Choroid plexus epithelial cell (primary cell): ENCODE results near the gene DPH6.

Experiments used
- DNase-seq: peaks from one replicate; pipeline ENCODE4 v3.0.0-alpha.2; 2010; ENCODE audit warnings: low read depth
- H3K4me3 ChIP-seq: 2 replicates; pipeline ENCODE4 v1.5.1; 2011; ENCODE audit warnings: low read depth, mild to moderate bottlenecking, control low read depth, low read length, moderate library complexity
- CTCF ChIP-seq: conservative IDR thresholded peaks from 2 replicates; pipeline ENCODE4 v1.5.1; 2011; ENCODE audit warnings: low read depth, mild to moderate bottlenecking, control low read depth, inconsistent platforms, low read length, moderate library complexity

The DPH6 gene

GRCh38 chr15:35491173-35491572 is 54.8 kb downstream of the DPH6 start:
- DNase-seq: no peak
- TF ChIP-seq CTCF: no peak

DNA sequence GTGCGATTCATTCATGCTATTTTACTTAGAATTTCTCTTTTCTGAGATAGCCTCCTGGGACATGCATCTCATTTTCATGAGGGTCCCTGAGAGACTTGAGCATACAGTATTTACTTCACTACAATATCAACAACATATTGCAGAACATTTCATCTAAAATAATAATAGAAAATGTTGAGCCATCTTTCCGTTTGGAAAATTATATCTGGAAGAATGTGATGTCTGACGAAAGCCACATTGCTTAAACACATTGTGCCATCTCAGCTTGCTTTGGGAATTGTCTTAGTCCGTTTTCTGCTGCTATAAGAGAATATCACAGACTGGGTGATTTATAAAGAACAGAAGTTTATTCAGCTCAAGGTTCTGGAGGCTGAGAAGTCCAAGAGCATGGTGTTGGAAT is 55.5 kb downstream of the DPH6 start:
- H3K4me3 ChIP-seq: no peak overlapping the region
- no peak for TF ChIP-seq CTCF
- DNase-seq: no peak

More at GRCh38 chr15:35491173-35491572, 54.8 kb downstream of the DPH6 start:
- H3K4me3 ChIP-seq: no peak overlapping the region

GRCh38 chr15:35487417-35487816 is 58.5 kb downstream of the DPH6 start:
- no peak for TF ChIP-seq CTCF
- no peak overlapping the region for H3K4me3 ChIP-seq
- no peak for DNase-seq

DNA sequence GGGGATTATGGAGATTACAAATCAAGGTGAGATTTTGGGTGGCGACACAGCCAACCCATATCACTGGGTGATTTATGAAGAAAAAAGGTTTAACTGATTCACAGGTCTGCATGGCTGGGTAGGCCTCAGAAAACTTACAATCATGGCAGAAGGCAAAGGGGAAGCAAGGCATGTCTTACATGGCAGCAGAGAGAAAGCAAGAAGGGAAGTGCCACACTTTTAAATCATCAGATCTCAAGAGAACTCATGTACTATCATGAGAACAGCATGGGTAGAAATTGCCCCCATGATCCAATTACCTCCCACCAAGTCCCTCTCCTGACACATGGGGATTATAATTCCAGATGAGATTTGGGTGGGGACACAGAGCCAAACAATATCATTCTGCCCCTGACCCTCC is 59.7 kb downstream of the DPH6 start:
- no peak for DNase-seq
- no peak overlapping the region for H3K4me3 ChIP-seq
- no peak for TF ChIP-seq CTCF

- H3K4me3 ChIP-seq: no peak overlapping the region
- DNase-seq: no peak
- TF ChIP-seq CTCF: no peak
Measured at GRCh38 chr15:35485411-35485810, 60.6 kb downstream of the DPH6 start.

DNA sequence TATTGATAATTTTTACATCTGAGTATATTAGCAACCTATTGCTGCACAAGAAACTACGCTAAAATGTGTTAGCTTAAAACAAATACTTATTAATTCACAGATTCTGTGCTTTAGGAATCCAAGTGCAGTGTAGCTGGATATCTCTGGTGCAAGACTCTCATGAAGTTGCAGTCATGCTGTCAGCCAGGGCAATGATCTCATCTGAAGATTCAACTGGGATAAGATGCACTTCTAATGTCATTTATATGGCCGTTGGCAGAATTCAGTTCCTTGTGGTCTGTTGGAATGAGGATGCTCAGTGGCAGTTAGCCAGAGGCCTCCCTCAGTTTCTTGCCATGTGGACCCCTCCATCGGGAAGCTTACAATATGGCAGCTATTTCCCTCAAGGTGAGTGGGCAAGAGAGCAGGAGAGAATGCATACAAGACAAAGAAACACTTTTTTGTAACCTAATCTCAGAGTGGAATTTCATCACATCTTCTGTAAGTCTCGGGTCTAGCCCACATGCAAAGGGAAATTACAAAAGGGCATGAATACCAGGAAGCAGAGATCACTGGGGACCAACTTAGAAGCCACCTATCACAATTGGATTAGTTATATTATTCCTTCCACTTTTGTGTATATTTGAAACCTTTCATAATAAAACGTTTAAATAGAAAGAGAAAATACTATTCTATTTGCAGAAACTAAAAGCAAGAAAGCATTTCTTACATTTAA is 61.6 kb downstream of the DPH6 start:
- no peak overlapping the region for H3K4me3 ChIP-seq
- TF ChIP-seq CTCF: no peak
- DNase-seq: peak; percentile 28

DNA sequence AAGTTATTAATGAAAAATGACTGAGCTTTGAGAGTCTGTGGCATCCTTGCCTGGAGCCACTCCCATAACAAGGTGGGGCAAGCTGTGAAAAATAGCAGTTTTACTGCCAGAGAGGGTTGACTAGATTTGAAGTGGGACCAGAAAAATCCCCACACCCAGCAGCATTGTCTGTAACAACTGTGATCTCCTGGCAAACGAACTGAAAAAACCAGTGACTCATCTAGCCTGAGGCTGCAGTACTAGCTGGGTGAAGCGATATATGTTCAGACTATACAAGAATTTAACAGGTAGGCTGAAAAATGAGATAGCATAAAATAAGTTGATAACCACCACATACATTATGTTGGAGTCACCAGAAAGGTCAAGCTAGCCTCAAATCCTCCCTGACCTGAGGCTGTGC is 64.0 kb downstream of the DPH6 start:
- no peak overlapping the region for H3K4me3 ChIP-seq
- DNase-seq: peak; percentile 76
- no peak for TF ChIP-seq CTCF
